CD4-positive, alpha-beta T cell treated with Interleukin-4 for 1 hour (primary cell): Measurements from ENCODE around the gene ARL4D.
"Not testable (repeated sequence)": the region's sequence is repeated elsewhere in the genome, so short reads cannot be mapped to it uniquely, and the experiment has no call there.

Experiments
- DNase-seq, 2 donors: peaks; one replicate each; pipeline ENCODE4 v3.0.0-alpha.2; 2020 to 2022

Gene ARL4D, protein sequence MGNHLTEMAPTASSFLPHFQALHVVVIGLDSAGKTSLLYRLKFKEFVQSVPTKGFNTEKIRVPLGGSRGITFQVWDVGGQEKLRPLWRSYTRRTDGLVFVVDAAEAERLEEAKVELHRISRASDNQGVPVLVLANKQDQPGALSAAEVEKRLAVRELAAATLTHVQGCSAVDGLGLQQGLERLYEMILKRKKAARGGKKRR

DNA sequence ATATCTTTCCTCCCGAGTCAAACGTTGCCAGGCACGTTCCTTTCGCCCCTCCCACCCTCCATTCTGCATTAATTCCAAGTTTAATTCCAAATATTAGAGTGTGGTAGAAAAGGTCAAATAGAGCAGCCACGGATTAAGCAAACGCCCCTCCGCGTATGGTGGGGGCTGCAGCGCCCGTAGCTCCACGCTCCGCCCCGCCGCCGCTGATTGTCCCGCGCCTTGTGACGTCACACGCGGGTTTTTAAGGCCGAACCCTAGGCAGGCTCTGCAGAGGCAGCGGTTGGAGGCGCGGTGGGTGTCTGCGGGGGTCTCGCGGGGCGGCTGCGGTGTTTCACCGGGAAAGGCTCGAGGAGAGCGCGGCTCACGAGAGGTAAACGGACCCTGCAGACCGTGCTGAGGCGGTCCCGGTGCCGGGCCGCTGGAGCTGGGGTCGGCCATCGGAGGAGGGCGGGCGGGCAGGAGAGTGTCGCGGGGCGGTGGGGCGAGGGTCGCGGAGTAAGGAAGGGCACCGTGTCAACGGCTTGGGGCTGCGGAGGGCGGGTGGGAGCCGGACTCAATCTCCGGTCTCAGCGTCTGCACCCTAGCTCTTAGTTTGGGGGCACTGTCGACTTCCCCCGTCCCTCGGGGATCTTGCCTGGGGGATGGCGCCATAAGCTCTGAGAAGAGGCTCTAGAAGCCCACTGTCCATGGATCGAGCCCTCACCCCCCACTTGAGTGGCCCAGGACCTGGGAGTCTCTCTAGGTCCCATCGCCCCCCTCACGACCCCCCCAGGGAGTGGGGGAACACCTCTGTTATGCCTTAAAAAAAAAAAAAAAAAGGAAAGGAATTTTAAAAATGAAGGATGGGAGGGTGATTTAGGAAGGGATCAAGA lies at the start of gene ARL4D:
Gene ARL4D (plus strand): TSS at position 270 of the 872 bp plus-strand sequence. CDS start 740 bp downstream, outside the sequence.
- peak; percentile 85 to 87 for DNase-seq

DNA sequence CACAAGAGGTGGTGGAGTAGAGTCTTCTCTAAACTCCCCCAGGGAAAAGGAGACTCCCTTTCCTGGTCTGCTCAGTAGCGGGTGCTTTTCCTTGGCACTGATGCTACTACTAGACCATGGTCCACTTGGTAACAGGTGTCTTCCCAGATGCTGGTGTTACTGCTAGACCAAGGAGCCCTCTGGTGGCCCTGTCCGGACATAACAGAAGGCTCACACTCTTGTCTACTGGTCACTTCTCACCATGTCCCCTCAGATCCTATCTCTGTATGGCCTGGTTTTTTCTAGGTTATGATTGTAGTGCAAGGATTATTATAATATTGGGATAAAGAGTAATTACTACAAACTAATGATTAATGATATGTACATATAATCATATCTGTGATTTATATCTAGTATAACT lies 49.7 kb upstream of the ARL4D start:
- DNase-seq, result no peak

DNA sequence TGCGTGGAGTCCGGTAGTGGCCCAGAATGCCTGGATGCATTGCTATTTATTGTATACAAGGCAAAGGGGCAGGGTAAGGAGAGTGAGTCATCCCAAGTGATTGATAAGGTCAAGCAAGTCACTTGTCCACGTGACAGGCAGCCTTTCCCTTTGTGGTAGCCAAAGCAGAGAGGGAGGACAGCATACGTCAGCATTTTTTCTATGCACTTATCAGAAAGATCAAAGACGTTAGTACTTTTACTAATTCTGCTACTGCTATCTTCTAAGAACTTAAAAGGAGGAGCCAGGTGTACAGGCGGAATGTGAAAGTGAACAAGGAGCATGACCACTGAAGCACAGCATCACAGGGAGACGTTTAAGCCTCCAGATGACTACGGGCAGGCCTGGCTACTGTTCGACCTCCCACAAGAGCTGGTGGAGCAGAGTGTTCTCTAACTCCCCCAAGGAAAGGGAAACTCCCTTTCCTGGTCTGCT lies 47.9 kb upstream of the ARL4D start:
- DNase-seq, result no peak

DNA sequence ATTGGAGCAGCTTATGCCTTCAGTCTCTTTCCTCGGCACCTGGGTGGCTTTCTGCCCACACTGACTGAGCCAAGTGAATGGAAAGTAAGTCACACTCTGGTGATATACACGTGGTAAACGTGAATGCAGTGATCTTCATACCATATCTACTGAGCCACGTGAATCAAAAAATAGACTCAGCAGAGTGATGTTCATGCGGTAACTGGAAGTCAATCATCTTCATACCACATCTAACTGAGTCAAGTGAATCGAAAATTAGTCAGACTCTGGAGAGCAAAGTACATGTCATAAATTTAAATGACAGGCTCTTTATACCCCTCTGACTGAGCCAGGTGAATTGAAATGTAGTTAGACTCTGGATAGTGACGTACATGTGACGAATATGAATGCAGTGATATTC lies 47.1 kb upstream of the ARL4D start:
- no peak for DNase-seq

DNA sequence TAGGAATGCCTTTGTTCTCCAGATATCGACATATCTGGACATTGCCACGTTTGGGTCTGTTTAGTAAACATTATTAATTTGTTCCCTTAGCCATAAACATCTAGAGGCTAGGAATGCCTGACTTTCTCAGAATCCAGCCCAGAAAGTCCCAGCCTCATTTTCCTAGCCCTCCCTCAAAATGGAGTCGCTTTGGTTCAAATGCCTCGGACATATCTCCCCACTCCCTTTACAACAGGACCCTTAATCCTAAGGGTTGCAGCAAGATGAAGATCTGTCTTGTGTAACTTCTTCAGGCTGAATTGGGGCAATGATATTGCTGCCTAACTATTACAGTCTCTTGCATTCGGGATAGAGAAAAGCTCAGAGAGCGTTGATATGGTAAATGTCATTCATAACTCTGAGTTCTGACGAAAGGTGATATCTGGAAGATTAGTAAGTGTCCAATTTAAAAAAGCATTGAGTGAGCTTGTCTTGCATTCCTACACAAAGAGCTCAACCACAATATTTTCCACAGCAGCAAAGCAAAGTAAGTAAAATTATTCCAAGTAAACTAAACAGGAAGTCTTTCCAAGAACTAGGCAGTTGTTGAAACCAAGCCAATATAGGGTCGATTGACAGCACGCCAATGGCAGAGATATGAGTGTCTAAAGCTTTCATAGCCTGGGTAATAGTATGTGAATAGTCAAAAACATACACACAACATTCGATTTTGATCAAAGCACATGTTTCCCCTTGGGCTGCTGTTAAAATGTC lies 46.0 kb upstream of the ARL4D start:
- no peak for DNase-seq

DNA sequence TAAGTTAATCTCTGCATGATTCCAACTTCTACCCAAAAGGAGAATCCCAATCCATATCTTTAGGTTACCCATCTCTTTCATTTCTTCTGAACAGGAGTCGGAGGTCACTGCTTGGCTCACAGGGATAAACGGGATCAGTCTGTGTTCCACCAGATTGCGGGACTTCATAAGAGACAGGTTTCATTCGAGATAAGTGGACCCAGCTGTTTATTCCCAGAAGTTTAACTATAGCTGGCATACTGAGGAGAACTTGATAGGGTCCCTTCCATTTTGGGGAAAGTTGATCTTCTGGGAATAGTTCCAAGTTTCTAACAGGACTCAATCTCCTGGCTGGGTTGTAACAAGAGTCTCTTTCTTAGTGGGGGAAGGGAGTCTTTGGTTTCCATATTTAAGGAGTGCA lies 45.4 kb upstream of the ARL4D start:
- DNase-seq, result no peak

DNA sequence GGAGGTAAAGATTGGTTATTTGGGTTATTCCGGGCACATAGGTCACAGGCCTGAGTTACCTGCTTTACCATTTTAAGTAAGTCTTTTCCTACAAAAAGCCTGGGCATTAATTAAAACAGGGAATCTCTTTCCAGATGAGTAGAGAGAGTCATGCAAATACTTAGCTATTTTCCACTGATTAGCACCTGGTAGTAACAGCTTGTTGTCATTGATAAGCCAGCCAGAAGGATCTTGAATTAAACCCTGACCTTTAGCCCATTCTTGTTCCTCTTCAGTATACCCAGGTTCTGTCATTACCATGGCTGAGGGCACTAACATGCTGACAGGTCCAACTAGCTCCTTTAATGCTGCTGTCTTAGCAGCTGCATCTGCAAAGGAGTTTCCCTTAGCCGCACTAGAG lies 44.4 kb upstream of the ARL4D start:
- no peak for DNase-seq

DNA sequence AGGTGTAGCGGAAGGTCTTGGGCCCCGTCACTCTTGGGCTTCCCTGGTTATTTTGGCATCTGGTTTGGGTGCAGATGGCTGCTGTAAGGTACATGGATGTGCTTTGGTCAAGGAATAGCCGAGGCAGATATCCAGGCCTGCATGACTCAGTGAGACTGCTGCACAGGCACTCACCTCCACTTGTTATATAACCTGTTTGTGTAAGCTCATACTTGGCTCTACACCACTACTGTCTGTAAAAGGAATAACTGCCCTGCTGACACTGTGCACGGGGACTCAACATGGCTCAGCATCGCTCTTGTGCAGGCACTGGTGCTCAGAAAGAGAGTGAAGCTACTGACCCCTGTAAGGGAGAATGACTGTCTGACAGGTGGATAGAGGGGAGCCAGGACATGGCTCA lies 42.3 kb upstream of the ARL4D start:
- DNase-seq, result no peak

DNA sequence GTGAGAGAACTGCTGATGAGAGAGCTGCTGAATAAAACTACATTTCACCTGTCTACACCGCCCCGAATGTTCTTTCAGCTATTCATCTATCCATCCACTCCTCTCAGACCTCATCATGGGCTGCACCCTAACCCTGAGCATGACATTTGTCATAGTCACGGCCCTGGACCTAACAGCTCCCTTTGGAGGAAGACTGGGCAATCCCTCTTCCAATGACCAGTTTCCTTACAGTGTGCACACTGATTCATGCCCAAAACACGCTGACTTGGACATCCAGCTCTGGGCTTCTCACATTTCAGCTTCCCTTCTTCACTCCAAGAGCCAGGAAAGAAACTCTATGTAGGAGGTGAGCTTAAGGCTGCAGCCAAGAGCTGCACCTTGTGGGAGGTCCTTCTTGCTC lies 41.8 kb upstream of the ARL4D start:
- DNase-seq, result no peak

DNA sequence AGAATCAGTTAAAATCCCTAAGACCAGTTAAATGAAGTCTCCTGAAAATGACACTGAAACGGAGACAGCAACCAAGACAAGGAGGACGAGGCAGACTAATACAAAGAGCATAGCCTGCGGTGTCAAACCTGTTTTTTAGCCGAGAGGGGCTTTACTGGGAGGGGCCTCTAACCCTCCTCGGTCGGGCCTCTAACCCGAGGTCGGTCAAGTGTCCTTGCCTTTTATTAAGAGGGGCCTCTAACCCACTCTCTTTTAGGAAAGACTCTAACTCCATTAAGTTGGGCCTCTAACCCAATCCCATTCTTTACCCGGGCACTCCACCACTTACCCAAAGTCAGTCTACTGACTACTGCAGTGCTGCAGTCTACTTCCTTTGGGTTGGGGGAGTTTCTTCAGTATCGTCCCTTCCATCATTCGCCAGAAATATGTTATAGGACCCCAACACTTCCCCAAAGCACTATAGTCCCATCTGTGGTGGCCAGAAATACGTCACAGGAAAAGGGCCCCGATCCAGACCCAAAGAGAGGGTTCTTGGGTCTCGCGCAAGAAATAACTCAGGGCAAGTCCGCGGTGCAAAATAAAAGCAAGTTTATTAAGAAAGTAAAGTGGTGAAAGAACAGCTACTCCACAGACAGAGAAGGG lies 39.2 kb upstream of the ARL4D start:
- no peak for DNase-seq

DNA sequence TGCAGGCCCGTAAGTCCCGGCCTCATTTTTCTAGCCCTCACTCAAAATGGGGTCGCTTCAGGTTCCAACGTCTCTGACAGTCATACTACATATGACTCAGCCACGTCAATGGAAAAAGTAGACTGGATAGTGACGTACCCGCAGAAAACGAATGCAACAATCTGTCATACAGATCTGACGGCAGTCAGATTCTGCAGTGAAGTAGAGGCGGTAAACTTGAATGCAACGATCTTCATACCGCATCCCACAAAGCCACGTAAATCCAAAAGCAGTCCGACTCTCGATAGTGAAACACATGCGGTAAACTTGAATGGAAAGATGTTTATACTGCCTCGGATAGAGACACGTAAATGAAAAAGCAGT lies 38.4 kb upstream of the ARL4D start:
- DNase-seq, result peak; percentile 90 to 91

DNA sequence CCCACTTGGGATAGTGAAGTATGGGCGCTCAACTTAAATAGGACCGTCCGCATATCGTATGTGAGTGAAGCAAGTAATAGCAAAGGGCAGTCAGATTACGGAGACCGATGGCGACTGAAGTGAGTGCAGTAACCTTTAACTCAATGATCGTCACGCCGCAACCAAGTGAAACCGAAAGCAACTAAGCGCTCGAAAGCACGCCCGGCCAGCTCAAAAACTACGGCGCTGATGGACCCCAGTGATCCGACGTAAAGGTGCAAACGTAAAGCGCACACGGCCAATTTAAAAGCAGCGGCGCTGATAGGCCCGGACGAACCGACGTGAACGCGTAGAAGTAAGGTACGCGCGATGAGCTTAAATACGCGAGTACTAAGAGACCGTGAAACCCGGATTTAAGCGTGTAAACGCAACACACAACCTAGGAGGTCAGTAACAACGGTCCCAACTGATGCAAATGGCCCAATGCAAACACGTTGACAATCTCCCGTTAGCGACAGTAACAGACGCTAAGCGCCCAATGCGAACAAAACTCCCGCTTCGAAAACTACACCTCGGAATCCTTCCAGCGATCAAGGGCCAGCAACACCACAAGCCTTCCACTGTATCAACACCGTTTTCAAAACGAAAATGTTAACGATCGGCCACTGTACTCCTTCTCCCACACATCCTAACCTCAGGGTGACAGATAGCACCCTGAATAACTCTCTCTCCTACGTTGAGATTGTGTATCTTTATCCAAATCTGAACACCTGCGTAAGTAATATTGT lies 37.9 kb upstream of the ARL4D start:
- peak; percentile 98 for DNase-seq

DNA sequence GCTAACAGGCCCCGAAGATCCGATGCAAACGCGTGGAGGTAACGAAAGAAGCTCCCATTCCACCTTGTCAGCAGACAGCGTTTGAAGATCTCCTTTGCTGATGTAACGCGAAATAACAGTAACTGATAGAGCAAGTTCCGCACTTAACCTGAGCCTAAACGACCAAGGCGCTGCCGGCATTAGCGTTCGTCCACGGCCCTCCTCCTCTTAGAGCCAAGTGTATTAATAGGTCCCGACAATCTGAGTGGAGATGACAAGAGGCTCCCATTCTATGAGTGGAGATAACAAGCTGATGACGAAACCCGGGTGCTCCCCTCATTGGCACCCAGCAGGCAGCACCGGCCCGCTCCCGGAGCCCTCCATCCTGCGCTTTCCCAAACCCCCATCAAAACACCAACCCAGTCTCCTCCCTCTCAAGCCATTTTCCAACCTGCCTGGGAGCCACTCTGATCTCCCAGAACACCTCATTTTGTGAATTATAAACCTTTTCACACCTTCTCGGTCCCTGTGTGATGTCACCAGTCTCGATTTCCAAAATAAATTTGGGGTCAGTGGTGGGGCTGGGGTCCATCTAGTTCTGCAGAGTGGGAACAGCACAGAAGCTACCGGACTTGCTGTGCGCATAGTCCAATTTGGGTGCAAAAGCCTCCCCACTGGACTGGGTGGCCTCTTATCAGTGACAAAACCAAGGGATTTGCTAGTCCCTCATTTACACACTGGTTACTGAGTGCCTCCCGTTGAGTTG lies 35.4 kb upstream of the ARL4D start:
- no peak for DNase-seq

DNA sequence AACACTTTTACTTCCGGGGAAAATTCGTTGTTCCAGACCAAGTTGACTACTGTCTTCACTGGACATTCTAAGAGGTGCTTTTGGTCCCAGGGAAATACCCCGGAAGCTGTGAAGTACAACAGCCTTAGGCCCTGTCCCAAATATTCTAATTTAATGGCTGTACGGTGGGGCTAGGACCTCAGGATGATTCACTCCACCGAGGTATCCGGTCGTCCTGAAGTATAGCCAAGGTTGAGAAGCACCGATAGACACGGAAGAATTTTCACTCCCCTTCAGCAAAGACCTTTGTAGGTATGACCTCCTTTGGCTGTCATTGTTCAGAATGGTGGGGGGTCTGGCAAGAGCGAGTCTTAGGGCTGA lies 34.9 kb upstream of the ARL4D start:
- no peak for DNase-seq

DNA sequence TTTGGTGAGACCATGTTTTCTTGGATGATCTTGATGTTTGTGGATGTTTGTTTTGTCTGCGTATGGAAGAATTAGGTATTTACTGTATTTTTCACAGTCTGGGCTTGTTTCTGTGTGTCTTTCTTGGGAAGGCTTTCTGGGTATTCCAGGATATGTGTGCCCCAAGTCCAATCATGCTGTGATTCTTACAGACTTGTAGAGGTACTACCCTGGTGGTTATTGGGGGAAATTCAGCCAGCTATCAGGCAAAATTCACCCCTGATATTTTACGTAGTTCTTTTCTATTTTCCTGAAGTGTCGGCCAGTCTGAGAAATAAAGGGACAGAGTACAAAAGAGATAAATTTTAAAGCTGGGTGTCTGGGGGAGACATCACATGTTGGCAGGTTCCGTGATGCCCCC lies 33.4 kb upstream of the ARL4D start:
- no peak for DNase-seq

DNA sequence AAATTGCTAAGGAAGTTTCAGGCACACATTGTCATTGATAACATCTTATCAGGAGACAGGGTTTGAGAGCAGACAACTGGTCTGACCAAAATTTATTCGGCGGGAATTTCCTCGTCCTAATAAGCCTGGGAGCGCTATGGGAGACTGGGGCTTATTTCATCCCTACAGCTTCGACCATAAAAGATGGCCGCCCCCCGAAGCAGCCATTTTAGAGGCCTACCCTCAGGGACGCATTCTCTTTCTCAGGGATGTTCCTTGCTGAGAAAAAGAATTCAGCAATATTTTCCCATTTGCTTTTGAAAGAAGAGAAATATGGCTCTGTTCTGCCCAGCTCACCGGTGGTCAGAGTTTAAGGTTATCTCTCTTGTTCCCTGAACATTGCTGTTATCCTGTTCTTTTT lies 32.9 kb upstream of the ARL4D start:
- DNase-seq, result not testable (repeated sequence)

DNA sequence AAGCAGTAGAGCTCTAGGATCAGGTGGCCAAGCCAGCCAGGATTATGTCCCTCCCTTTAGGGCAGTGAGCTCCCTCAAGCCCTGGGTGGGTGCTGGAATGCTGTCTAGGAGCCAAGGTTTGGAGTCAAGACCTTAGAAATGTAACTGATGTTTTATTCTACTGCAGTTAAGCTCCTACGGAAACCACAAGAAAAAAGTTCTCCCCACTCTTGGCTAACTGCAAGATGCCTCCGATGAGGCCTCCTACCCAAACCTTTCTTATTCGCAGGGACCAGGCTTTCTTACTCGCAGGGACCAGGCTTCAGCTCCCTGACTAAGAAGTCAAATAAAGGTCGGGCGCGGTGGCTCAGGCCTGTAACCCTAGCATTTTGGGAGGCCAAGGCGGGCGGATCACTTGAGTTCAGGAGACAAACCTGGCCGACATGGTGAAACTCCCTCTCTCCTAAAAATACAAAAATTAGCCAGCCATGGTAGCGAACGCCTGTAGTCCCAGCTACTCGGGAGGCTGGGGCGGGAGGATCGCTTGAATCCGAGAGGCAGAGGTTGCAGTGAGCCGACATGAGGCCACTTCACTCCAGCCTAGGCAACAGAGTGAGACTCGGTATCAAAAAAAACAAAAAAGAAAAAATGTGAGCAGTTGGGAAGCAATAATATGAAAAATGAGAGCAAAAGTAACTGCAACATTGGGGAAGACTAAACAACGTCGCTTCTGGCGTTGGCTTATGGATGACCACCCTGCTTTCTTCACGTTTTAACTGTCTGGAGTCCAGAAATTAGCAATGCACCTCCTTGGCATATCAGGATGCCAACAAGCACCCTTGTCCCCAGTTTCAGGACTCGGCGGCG lies 31.7 kb upstream of the ARL4D start:
- no peak for DNase-seq

DNA sequence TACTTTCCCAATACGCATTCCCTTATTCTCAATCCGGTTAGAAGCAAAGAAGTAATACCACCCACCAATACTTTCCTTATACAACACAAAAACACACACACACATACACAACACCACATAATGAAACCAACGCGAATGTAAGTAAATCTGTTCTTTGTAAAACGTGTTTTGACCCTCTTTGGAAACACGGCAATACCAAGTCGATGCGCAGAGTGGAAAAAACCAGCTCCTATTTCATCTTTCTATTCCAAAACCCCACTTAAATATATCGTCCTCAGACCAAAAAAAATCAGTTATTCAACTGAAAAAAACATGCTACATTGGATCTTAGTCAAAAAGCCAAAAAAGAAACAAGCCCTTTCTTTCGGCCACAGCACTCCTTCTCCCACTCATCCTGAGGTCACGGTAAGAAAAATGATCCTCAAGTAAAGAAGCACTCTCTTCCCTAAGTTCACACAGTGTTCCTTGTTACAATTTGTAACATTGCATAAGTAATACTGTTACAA lies 31.0 kb upstream of the ARL4D start:
- peak; percentile 69 to 85 for DNase-seq

DNA sequence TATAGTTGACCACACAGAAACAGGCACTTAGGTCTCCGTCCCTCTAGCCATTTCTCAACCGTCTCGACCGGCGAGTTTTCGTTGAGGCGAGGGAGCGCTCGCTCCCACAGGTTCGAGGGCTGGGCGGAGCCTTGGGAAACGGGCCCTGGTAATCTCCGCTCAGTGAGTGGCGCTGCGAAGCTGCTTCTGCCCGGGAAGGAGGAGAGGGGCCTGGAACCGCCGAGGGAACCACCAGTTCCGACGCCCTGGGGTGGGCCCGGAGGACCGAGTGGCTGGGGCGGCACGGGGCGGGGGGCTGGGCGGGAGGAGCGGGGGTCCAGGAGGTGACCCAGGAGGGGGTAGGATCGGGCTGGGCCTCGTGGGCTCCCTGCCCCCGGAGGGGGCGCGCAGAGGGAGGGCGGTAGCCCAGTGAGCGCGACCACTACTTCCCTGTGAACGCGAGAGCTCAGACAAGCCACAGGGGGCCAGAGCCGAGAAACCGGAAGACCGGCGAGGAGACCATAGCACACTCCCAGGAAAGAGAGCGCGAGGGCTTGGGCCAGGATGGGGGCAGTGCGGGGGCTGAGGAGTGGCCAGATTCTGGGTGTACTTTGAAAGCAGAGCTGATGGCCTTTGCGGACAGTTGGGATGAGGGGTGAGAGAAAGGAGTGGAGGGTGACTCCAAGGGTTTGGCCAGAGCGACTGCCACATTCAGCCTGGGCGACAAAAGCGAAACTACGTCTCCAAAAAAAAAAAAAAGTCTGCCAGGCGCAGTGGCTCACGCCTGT lies 29.9 kb upstream of the ARL4D start:
- peak; percentile 65 to 66 for DNase-seq

DNA sequence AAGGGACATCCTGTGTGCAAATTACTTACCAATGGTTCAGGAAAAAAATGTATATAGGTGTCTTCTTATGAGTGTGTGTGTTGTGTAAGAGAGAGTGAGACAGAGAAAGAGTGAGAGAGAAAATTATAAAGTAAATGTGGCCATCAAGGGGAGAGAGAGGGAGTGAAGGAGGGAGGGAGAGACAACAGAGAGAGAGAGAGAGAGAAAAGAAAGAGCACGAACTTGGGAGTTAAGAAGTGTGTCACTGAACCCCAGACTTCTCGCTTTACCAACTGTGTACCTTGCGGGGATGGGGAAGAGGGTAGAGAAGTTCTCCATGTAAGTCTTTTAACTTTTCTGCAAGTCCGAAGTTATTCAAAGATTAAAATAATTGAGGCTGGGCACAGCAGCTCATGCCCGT lies 28.8 kb upstream of the ARL4D start:
- DNase-seq, result no peak
